NOMO-1 treated with DMSO at 0.1 percent for 48 hours (cell line): ENCODE data around the gene TPCN1.

Experiments
- DNase-seq: peaks from one replicate; lab custom pipeline; 2025; ENCODE audit not compliant: unreplicated experiment; lab: John Stamatoyannopoulos, UW

The TPCN1 gene

GRCh38 chr12:113221181-113221996 is at the start of gene TPCN1:
Gene TPCN1 (plus strand): TSS chr12:113221464. CDS start chr12:113226853, 5,389 bp downstream.
- DNase-seq, result peak; percentile 100

GRCh38 chr12:113171543-113171942 is 49.7 kb upstream of the TPCN1 start:
- DNase-seq, result no peak

GRCh38 chr12:113172185-113172584 is 49.1 kb upstream of the TPCN1 start:
- DNase-seq, result no peak

GRCh38 chr12:113173081-113173698 is 48.1 kb upstream of the TPCN1 start:
- no peak for DNase-seq

GRCh38 chr12:113174461-113175384 is 46.5 kb upstream of the TPCN1 start:
- peak; percentile 25 for DNase-seq

GRCh38 chr12:113179023-113179422 is 42.2 kb upstream of the TPCN1 start:
- DNase-seq, result no peak

GRCh38 chr12:113180333-113180732 is 40.9 kb upstream of the TPCN1 start:
- no peak for DNase-seq

- no peak for DNase-seq
Measured at GRCh38 chr12:113181975-113182374, 39.3 kb upstream of the TPCN1 start.

GRCh38 chr12:113183030-113183589 is 38.2 kb upstream of the TPCN1 start:
- DNase-seq, result no peak

- no peak for DNase-seq
Measured at GRCh38 chr12:113184098-113184899, 37.0 kb upstream of the TPCN1 start.

- peak; percentile 90 for DNase-seq
Measured at GRCh38 chr12:113184900-113185179, 36.4 kb upstream of the TPCN1 start.

- peak; percentile 83 for DNase-seq
Measured at GRCh38 chr12:113185180-113186032, 35.9 kb upstream of the TPCN1 start, which contains the start of the genes DDX54 and RITA1. Gene DDX54 (minus strand): TSS chr12:113185478. CDS start chr12:113185451, 27 bp downstream. Gene RITA1 (plus strand): TSS chr12:113185721. CDS start chr12:113186747, 1,026 bp downstream.

GRCh38 chr12:113186033-113186365 is 35.3 kb upstream of the TPCN1 start:
- DNase-seq, result peak; percentile 13

- no peak for DNase-seq
Measured at GRCh38 chr12:113186666-113187325, 34.5 kb upstream of the TPCN1 start.

- DNase-seq, result no peak
Measured at GRCh38 chr12:113189361-113189760, 31.9 kb upstream of the TPCN1 start.

GRCh38 chr12:113190761-113191160 is 30.5 kb upstream of the TPCN1 start:
- DNase-seq, result no peak

- DNase-seq, result no peak
Measured at GRCh38 chr12:113191227-113191626, 30.0 kb upstream of the TPCN1 start.

GRCh38 chr12:113194971-113195391 is 26.3 kb upstream of the TPCN1 start:
- no peak for DNase-seq

GRCh38 chr12:113195598-113195997 is 25.7 kb upstream of the TPCN1 start:
- no peak for DNase-seq
